Fibroblast of villous mesenchyme (primary cell): ENCODE data around the gene TPX2. TPM values are rescaled to one million over a fixed set of nuclear protein-coding genes. Genes with fewer than 3 reads are reported as not detected.

Experiments used
- DNase-seq: peaks from one replicate; pipeline ENCODE4 v3.0.0-alpha.2; 2010; ENCODE audit warnings: low read depth
- H3K4me3 ChIP-seq: 2 replicates; pipeline ENCODE4 v1.5.1; 2011; ENCODE audit warnings: low read depth, mild to moderate bottlenecking, low read length
- CTCF ChIP-seq: IDR thresholded peaks from 2 replicates; pipeline ENCODE4 v1.5.1; 2012; ENCODE audit warnings: low read depth, mild to moderate bottlenecking, low read length; ENCODE audit not compliant: insufficient read depth
- total RNA-seq: library from RNA; depleted of rRNA; stranded (reverse); fragments of >200 nt; gene quantifications from 2 replicates; pipeline ENCODE4 v1.2.3, GENCODE V29; 2012

The TPX2 gene
- total RNA-seq, 1 donor: 62.2 TPM

DNA sequence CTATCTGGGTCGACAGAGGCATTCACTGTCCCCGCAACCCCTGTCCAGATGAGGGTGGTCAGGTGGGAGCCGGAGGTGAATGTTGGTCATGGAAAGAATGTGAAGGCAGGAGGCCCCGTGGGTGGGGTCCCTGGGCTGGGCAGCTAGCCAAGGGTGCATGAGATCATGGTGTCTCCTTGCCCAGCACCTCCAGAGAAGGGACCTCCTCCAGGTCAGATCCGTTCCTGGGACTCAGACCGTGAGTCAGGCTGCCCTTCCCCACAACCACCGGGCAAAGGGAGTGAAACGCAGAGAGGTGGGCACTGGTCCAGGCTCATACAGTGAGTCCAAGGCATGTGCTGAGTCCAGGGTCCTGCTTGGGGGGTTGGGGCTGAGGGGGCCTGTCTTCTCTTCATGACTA is 102.8 kb downstream of the TPX2 start:
- TF ChIP-seq CTCF: no peak
- H3K4me3 ChIP-seq: no peak overlapping the region
- peak; percentile 64 for DNase-seq

- peak; percentile 81 for DNase-seq
- no peak overlapping the region for H3K4me3 ChIP-seq
- no peak for TF ChIP-seq CTCF
Observed at GRCh38 chr20:31842471-31843157, 103.5 kb downstream of the TPX2 start.

- TF ChIP-seq CTCF: no peak
- no peak for DNase-seq
- H3K4me3 ChIP-seq: no peak overlapping the region
Observed at GRCh38 chr20:31843288-31843687, 104.2 kb downstream of the TPX2 start.

- no peak for TF ChIP-seq CTCF
- no peak overlapping the region for H3K4me3 ChIP-seq
Observed at GRCh38 chr20:31843881-31844280, 104.8 kb downstream of the TPX2 start.

GRCh38 chr20:31844737-31845299 is 105.7 kb downstream of the TPX2 start:
- DNase-seq: no peak
- no peak overlapping the region for H3K4me3 ChIP-seq
- TF ChIP-seq CTCF: no peak

More at GRCh38 chr20:31843881-31844280, 104.8 kb downstream of the TPX2 start:
- no peak for DNase-seq

- no peak for TF ChIP-seq CTCF
- peak; percentile 57 for DNase-seq
- H3K4me3 ChIP-seq: no peak within 1 kb of the TSS
Observed at GRCh38 chr20:31845300-31845863, 106.3 kb downstream of the TPX2 start, which contains the start of gene FOXS1. Gene FOXS1, minus strand, starts transcription at chr20:31845604. Its CDS starts 62 bp downstream, at chr20:31845542.

DNA sequence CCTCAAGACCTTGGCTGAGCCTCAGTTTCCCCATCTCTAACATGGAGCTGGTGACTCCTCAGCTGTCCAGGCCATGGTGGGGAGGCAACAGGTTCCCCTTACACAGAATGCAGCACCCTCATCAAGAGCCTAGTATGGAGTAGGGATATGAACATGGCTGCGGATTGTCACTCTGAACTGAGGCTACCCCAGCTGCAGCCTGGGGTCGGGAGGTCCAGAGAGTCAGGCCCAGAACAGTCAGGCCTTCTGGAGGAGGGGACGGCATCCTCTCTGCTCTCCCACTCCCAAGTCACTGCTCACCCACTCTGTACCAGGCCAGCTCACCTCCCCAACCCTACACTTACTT is 107.7 kb downstream of the TPX2 start:
- TF ChIP-seq CTCF: no peak
- no peak for DNase-seq
- no peak overlapping the region for H3K4me3 ChIP-seq
